ENCODE data around the gene PIGV.

GRCh38 chr1:26784886-26785285, 2.9 kb upstream of the PIGV start:
- TF ChIP-seq POLR2A (IDR thresholded peaks at IDR 0.05) (no peak), CTCF (IDR thresholded peaks at IDR 0.05) (no peak), EP300 (IDR thresholded peaks at IDR 0.05) (no peak)

All from ovary (tissue), 3 donors.